Right lobe of liver (tissue), 6 donors: ENCODE measurements around the gene ARHGAP19. TPM values are rescaled to one million over a fixed set of nuclear protein-coding genes. Genes with fewer than 3 reads are reported as not detected.

Experiments
- ATAC-seq, 4 donors: fragments of 200-7000 bp; cut with Tn5 transposase; one replicate each; pipeline ENCODE4 v1.9.1; 2020; ENCODE audit warnings: mild to moderate bottlenecking in 4 of 4, moderate library complexity in 4 of 4
- DNase-seq, 3 donors: peaks; one replicate each; pipeline ENCODE4 v3.0.0-alpha.2; 2020
- H3K27ac ChIP-seq, 3 donors: fragments of 200-600 bp; one replicate each; pipeline ENCODE4 v1.8.0; 2022
- H3K27me3 ChIP-seq, 2 donors: fragments of 200-600 bp; one replicate each; pipeline ENCODE4 v1.8.0; 2022
- H3K36me3 ChIP-seq, 4 donors: fragments of 200-600 bp; sonication (generic) in 1 of 4; one replicate each; pipeline versions ENCODE4 v1.5.1 to v1.8.0; 2017 to 2022; ENCODE audit warnings: control low read depth in 1 of 4
- H3K4me1 ChIP-seq, 4 donors: fragments of 200-600 bp; sonication (generic) in 1 of 4; one replicate each; pipeline versions ENCODE4 v1.5.1 to v1.8.0; 2017 to 2022; ENCODE audit warnings: control low read depth in 1 of 4
- H3K4me3 ChIP-seq, 3 donors: fragments of 200-600 bp; one replicate each; pipeline ENCODE4 v1.8.0; 2022
- H3K9me3 ChIP-seq, 4 donors: fragments of 200-600 bp; sonication (generic) in 1 of 4; one replicate each; pipeline versions ENCODE4 v1.5.1 to v1.8.0; 2017 to 2022; ENCODE audit warnings: control low read depth in 1 of 4
- CTCF ChIP-seq, 4 donors: fragments of 200-600 bp in 3 of 4; fragments of 450-650 bp in 1 of 4; IDR thresholded peaks; one replicate each; pipeline versions ENCODE4 v1.5.1 to v1.8.0; 2016 to 2022; ENCODE audit warnings: antibody characterized with exemption in 4 of 4, mild to moderate bottlenecking in 2 of 4
- POLR2A ChIP-seq: fragments of 450-650 bp; IDR thresholded peaks from one replicate; pipeline ENCODE4 v1.6.1; 2017; ENCODE audit warnings: antibody characterized with exemption, mild to moderate bottlenecking
- WGBS: methylation state at CpG from one replicate; pipeline ENCODE4 v1.1.6; 2018; ENCODE audit warnings: low coverage, low lambda C conversion rate; ENCODE audit not compliant: insufficient coverage; ENCODE audit errors: missing lambda C conversion rate; 5-methylcytosine and 5-hydroxymethylcytosine counted together
- intact Hi-C, 2 donors: fragments of 100-400 bp; cut with DNase I; formaldehyde crosslinking; loops; one replicate each; pipeline versions ENCODE4 v1.11.2 to v1.14.1; 2022
- total RNA-seq, 6 experiments: library from RNA; depleted of rRNA in 2 of 6; stranded (reverse); fragments of >200 nt in 2 of 6; fragmentation: NEBNext Ultra II Directional in 3 of 6; extraction: Animal tissue kit (Norgen Biotek cat#: 25700) in 3 of 6; gene quantifications; one replicate each; pipeline versions ENCODE4 v1.1.0 to v1.2.4, GENCODE V29; 2016 to 2023
- donor health status: DM: no; HTN: yes; CAD: no.
- donor health status: DM: no; HTN: no; CAD: no.
- donor health status: DM: no; HTN: no; CAD: no.
- donor health status: DM: no; HTN: yes; CAD: no.
- donor health status: DM: no; HTN: yes; CAD: no.

ARHGAP19 gene
- total RNA-seq, 6 experiments from 2014 or later: 2.3 to 5.5 (median 3.4) TPM

GRCh38 chr10:97196223-97197029 lies 96.0 kb downstream of the ARHGAP19 start:
- Histone ChIP-seq H3K4me3 (peak overlapping the region; percentile 26 to 42 (median 29)), H3K9me3 (no peaks in the 10 kb centered on the region), H3K4me1 (peaks cover 0 to 5% (median 0%) of the 10 kb centered on the region in 4 donors), H3K27ac (no peak overlapping the region), H3K27me3 (peaks cover 0 to 7% of the 10 kb centered on the region in 2 donors), H3K36me3 (no peaks in the 10 kb centered on the region)
- intact Hi-C loops: no loop called here
- peak; percentile 30 to 48 (median 44) for TF ChIP-seq CTCF (IDR thresholded peaks at IDR 0.05)
- no peak for TF ChIP-seq POLR2A
- 21% methylated on average over 11 of the region's 56 CpGs for WGBS
- ATAC-seq (peak; percentile 69 to 81 (median 72)), DNase-seq (peak in 2 of 3 donors; percentile 34 to 57)

GRCh38 chr10:97195706-97196222 lies 96.7 kb downstream of the ARHGAP19 start:
- peak in 1 of 3 donors; percentile 4 for DNase-seq
- H3K4me1 ChIP-seq: peaks cover 0 to 5% (median 0%) of the 10 kb centered on the region in 4 donors
- WGBS: 10% methylated on average over 2 of the region's 11 CpGs
- no peaks in the 10 kb centered on the region for H3K36me3 ChIP-seq
- no peak for TF ChIP-seq POLR2A
- TF ChIP-seq CTCF (IDR thresholded peaks at IDR 0.05): no peak
- no peak overlapping the region for H3K27ac ChIP-seq
- no peaks in the 10 kb centered on the region for H3K9me3 ChIP-seq
- peaks cover 0 to 7% of the 10 kb centered on the region in 2 donors for H3K27me3 ChIP-seq
- peak overlapping the region; percentile 26 to 42 (median 29) for H3K4me3 ChIP-seq
- intact Hi-C loops: no loop called here
- ATAC-seq: peak in 1 of 4 donors; percentile 18

- no peak for TF ChIP-seq CTCF (IDR thresholded peaks at IDR 0.05)
- TF ChIP-seq POLR2A: no peak
- no peak overlapping the region for H3K27ac ChIP-seq
- WGBS: 85% methylated on average over 4 of the region's 5 CpGs
- no peak for DNase-seq
- peaks cover 0 to 5% (median 0%) of the 10 kb centered on the region in 4 donors for H3K4me1 ChIP-seq
- no peak overlapping the region for H3K4me3 ChIP-seq
- intact Hi-C loops: no loop called here
- peaks cover 0 to 7% of the 10 kb centered on the region in 2 donors for H3K27me3 ChIP-seq
- no peak for ATAC-seq
- no peaks in the 10 kb centered on the region for H3K36me3 ChIP-seq
- no peaks in the 10 kb centered on the region for H3K9me3 ChIP-seq
These were observed 99.4 kb downstream of the ARHGAP19 start for GRCh38 chr10:97192952-97193435.

GRCh38 chr10:97190450-97190849 lies 102.0 kb downstream of the ARHGAP19 start:
- TF ChIP-seq CTCF (IDR thresholded peaks at IDR 0.05) (no peak), POLR2A (no peak)
- Histone ChIP-seq H3K4me3 (no peak overlapping the region), H3K4me1 (peaks cover 0 to 3% (median 0%) of the 10 kb centered on the region in 4 donors), H3K36me3 (no peaks in the 10 kb centered on the region), H3K27me3 (peaks cover 0 to 10% of the 10 kb centered on the region in 2 donors), H3K9me3 (no peaks in the 10 kb centered on the region), H3K27ac (no peak overlapping the region)
- ATAC-seq: no peak
- 83% methylated on average over 2 of the region's 2 CpGs for WGBS
- no peak for DNase-seq
- intact Hi-C loops: no loop called here
